Neural crest cell (in vitro differentiated cells): ENCODE data around the gene NPNT. TPM values are rescaled to one million over a fixed set of nuclear protein-coding genes. Genes with fewer than 3 reads are reported as not detected.
"Not testable (repeated sequence)": the region's sequence is repeated elsewhere in the genome, so short reads cannot be mapped to it uniquely, and the experiment has no call there.

Experiments
- DNase-seq: peaks from one replicate; pipeline ENCODE4 v3.0.0; 2021; ENCODE audit warnings: low read depth, mixed read lengths, low spot score
- H3K27ac Mint-ChIP-seq: one replicate; pipeline ENCODE4 v1.8.0; 2021; ENCODE audit warnings: mild to moderate bottlenecking, mixed read lengths; ENCODE audit not compliant: unreplicated experiment
- H3K27me3 Mint-ChIP-seq: 2 replicates; pipeline ENCODE4 v1.8.0; 2021; ENCODE audit warnings: low read depth, mild to moderate bottlenecking, mixed read lengths
- H3K36me3 Mint-ChIP-seq: 2 replicates; pipeline ENCODE4 v1.8.0; 2021; ENCODE audit warnings: low read depth, mild to moderate bottlenecking, mixed read lengths
- H3K4me1 Mint-ChIP-seq: 2 replicates; pipeline ENCODE4 v1.8.0; 2021; ENCODE audit warnings: mixed read lengths
- H3K4me3 Mint-ChIP-seq: one replicate; pipeline ENCODE4 v1.8.0; 2021; ENCODE audit warnings: mild to moderate bottlenecking, mixed read lengths
- H3K9me3 Mint-ChIP-seq: 2 replicates; pipeline ENCODE4 v1.8.0; 2021; ENCODE audit warnings: mixed read lengths
- long read RNA-seq: library from polyadenylated mRNA; unstranded; transcript quantifications from one replicate; pipeline ENCODE4 v2.0.0, GENCODE V29; 2020
- total RNA-seq: library from RNA; stranded (reverse); gene quantifications from 2 replicates; pipeline ENCODE4 v1.2.1, GENCODE V29; 2021
- TF ChIP-seq, protein P1 (sequence below): fragments of 200-600 bp; sonication (generic); conservative IDR thresholded peaks from 2 replicates; pipeline ENCODE4 v1.5.0; 2021; ENCODE audit warnings: antibody characterized with exemption, mild to moderate bottlenecking

NPNT gene, protein sequence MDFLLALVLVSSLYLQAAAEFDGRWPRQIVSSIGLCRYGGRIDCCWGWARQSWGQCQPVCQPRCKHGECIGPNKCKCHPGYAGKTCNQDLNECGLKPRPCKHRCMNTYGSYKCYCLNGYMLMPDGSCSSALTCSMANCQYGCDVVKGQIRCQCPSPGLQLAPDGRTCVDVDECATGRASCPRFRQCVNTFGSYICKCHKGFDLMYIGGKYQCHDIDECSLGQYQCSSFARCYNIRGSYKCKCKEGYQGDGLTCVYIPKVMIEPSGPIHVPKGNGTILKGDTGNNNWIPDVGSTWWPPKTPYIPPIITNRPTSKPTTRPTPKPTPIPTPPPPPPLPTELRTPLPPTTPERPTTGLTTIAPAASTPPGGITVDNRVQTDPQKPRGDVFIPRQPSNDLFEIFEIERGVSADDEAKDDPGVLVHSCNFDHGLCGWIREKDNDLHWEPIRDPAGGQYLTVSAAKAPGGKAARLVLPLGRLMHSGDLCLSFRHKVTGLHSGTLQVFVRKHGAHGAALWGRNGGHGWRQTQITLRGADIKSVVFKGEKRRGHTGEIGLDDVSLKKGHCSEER
- not detected in 2 replicates for total RNA-seq
- long read RNA-seq = 0 reads

DNA sequence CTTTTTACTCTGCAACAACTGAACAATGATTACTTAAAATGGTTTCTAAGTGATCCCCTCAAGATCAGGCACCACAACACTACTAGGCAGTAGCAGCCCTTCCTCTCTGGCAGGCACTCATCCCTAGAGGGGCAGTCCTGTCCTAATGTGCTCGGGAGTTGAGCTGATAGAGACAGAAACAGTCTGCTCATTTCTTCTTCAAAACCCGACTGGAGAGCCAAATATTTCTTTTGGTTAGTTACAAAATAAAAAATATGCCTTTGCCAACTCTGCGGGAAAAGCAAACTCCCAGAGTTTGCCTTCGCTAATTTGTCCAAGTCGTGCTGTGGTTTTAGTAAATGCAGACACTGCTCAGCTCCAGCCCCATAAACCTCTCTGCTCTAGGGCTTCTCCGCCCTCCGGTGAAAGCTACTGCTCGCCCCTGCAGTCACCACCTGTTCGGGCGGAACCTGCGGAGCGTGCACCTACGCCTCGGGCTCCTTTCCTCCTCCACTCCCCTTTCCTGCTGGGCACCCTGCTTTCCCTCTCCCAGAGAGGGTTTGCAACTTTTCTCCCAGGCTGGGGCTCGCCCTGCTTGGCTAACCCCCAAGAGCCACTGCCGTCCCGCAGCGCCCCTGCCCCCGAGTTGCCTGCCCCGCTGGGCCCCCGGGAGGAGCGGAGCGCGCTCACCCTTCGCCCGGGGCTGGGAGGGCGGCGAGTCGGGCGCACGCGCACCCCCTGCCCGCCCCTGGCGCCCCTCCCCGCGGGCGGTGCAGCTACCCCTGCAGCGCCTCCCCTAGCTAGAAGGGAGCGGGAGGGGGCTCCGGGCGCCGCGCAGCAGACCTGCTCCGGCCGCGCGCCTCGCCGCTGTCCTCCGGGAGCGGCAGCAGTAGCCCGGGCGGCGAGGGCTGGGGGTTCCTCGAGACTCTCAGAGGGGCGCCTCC is at the start of gene NPNT:
NPNT (plus strand) TSS at position 812 of the 923 bp plus-strand sequence. CDS start 182 bp downstream, outside the sequence.
- H3K27ac Mint-ChIP-seq = no peak within 1 kb of the TSS
- DNase-seq = peak; percentile 3
- peak within 1 kb of the TSS; percentile 78 for H3K4me3 Mint-ChIP-seq
- no peaks in the 10 kb centered on the region for H3K4me1 Mint-ChIP-seq
- peaks cover 97% of the 10 kb centered on the region for H3K27me3 Mint-ChIP-seq
- H3K36me3 Mint-ChIP-seq = peaks cover 3% of the 10 kb centered on the region
- TF ChIP-seq, protein P1, sequence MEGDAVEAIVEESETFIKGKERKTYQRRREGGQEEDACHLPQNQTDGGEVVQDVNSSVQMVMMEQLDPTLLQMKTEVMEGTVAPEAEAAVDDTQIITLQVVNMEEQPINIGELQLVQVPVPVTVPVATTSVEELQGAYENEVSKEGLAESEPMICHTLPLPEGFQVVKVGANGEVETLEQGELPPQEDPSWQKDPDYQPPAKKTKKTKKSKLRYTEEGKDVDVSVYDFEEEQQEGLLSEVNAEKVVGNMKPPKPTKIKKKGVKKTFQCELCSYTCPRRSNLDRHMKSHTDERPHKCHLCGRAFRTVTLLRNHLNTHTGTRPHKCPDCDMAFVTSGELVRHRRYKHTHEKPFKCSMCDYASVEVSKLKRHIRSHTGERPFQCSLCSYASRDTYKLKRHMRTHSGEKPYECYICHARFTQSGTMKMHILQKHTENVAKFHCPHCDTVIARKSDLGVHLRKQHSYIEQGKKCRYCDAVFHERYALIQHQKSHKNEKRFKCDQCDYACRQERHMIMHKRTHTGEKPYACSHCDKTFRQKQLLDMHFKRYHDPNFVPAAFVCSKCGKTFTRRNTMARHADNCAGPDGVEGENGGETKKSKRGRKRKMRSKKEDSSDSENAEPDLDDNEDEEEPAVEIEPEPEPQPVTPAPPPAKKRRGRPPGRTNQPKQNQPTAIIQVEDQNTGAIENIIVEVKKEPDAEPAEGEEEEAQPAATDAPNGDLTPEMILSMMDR = no peak
- no peaks in the 10 kb centered on the region for H3K9me3 Mint-ChIP-seq

DNA sequence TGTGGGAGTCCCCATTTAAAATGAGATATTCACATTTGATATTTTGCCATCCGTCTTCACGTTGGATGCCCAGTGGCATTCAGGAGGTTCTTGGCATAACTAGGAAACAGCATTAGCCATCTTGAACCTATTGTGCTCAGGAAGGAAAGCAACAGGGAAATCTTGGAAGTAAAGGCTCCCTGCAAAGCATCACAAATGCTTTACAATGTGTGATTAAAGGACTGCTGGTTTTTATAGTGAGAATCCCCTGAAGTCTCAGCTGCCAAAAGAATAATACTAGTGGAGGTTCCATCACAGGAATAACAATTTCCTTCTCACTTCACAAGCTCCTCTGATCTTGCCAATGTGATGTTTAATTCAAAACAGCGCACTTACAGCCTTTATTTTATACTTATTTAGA is 49.7 kb upstream of the NPNT start:
- Mint-ChIP-seq H3K36me3 (peaks cover 7% of the 10 kb centered on the region), H3K4me1 (no peaks in the 10 kb centered on the region), H3K4me3 (no peak overlapping the region), H3K27ac (no peak overlapping the region), H3K9me3 (no peaks in the 10 kb centered on the region), H3K27me3 (no peaks in the 10 kb centered on the region)
- DNase-seq = no peak
- TF ChIP-seq, protein P1 = no peak

DNA sequence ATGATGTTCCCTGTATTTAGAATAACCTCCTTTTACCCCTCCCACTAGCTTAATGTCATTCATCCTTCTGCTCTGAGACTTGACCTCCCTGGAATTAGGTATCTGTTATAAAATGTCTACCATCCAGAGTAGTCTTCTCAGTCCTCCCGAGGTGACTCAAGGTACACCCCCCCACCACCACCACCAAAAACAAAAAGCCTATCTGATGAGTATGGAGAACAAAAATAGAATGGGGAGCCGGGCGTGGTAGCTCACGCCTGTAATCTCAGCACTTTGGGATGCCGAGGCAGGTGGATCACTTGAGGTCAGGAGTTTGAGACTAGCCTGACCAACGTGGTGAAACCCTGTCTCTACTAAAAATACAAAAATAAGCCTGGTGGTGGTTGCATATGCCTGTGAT is 46.9 kb upstream of the NPNT start:
- not testable (repeated sequence) for H3K27me3 Mint-ChIP-seq, H3K9me3 Mint-ChIP-seq, H3K4me3 Mint-ChIP-seq, H3K27ac Mint-ChIP-seq, H3K4me1 Mint-ChIP-seq, DNase-seq
- H3K36me3 Mint-ChIP-seq = peaks cover 16% of the 10 kb centered on the region

DNA sequence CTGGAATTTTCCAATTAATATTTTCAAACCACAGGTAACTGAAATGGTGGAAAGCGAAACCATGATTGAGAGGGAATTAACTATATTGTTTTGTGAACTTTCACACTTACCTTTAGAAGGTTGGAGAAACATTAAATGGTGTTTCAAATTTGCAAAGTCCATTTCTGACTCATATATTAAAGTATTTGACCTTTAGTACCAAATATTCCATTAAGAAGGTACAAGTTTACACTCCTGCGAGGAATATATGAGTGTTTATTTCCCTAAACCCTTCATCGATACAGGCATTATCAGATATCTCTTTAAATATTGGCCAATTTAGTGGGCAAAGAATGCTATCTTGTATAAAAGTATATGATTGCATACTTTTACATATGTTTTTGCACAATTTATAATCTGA is 44.1 kb upstream of the NPNT start:
- H3K27me3 Mint-ChIP-seq = no peaks in the 10 kb centered on the region
- TF ChIP-seq, protein P1 = no peak
- peaks cover 28% of the 10 kb centered on the region for H3K36me3 Mint-ChIP-seq
- H3K4me3 Mint-ChIP-seq = no peak overlapping the region
- no peak overlapping the region for H3K27ac Mint-ChIP-seq
- H3K9me3 Mint-ChIP-seq = peaks cover 14% of the 10 kb centered on the region
- H3K4me1 Mint-ChIP-seq = no peaks in the 10 kb centered on the region
- no peak for DNase-seq

DNA sequence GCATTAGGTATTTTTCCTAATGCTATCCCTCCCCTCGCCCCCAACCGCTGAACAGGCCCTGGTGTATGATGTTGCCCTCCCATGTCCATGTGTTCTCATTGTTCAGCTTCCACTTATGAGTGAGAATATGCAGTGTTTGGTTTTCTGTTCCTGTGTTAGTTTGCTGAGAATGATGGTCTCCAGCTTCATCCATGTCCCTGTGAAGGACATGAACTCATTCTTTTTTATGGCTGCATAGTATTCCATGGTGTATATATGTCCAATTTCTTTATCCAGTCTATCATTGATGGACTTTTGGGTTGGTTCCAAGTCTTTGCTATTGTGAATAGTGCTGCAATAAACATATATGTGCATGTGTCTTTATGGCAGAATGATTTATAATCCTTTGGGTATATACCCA is 43.0 kb upstream of the NPNT start:
- not testable (repeated sequence) for H3K27ac Mint-ChIP-seq, H3K27me3 Mint-ChIP-seq, H3K4me3 Mint-ChIP-seq, H3K4me1 Mint-ChIP-seq, DNase-seq
- peaks cover 18% of the 10 kb centered on the region for H3K9me3 Mint-ChIP-seq
- H3K36me3 Mint-ChIP-seq = peaks cover 34% of the 10 kb centered on the region

DNA sequence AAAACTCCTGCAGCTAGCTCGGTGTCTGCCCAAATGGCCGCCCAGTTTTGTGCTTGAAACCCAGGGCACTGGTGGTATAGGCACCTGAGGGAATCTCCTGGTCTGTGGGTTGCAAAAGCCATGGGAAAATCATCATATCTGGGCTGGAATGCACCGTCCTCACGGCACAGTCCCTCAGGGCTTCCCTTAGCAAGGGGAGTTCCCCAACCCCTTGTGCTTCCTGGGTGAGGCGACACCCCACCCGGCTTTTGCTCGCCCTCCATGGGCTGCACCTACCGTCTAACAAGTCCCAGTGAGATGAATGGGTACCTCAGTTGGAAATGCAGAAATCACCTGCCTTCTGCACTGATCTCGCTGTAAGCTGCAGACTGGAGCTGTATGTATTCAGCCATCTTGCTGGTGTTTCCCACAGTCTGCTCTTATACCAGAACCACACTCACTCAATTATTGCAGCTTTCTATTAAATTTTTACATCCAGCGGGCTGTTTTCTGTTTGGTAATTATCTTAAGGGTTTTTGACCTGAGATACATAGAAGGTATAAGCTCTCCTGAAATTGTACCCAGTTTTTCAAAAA is 36.7 kb upstream of the NPNT start:
- peaks cover 4% of the 10 kb centered on the region for H3K27me3 Mint-ChIP-seq
- H3K9me3 Mint-ChIP-seq = peaks cover 34% of the 10 kb centered on the region
- DNase-seq = no peak
- TF ChIP-seq, protein P1 = no peak
- no peak overlapping the region for H3K4me3 Mint-ChIP-seq
- peaks cover 47% of the 10 kb centered on the region for H3K36me3 Mint-ChIP-seq
- no peaks in the 10 kb centered on the region for H3K4me1 Mint-ChIP-seq
- H3K27ac Mint-ChIP-seq = no peak overlapping the region
